GM19324 (cell line): ENCODE measurements around the gene GALNT2.

Experiments
- ATAC-seq: cut with Tn5 transposase; IDR thresholded peaks from one replicate; pipeline ENCODE4 v1.9.1; 2021; ENCODE audit warnings: mild to moderate bottlenecking, moderate library complexity; ENCODE audit not compliant: unreplicated experiment, low FRiP score

The GALNT2 gene

DNA sequence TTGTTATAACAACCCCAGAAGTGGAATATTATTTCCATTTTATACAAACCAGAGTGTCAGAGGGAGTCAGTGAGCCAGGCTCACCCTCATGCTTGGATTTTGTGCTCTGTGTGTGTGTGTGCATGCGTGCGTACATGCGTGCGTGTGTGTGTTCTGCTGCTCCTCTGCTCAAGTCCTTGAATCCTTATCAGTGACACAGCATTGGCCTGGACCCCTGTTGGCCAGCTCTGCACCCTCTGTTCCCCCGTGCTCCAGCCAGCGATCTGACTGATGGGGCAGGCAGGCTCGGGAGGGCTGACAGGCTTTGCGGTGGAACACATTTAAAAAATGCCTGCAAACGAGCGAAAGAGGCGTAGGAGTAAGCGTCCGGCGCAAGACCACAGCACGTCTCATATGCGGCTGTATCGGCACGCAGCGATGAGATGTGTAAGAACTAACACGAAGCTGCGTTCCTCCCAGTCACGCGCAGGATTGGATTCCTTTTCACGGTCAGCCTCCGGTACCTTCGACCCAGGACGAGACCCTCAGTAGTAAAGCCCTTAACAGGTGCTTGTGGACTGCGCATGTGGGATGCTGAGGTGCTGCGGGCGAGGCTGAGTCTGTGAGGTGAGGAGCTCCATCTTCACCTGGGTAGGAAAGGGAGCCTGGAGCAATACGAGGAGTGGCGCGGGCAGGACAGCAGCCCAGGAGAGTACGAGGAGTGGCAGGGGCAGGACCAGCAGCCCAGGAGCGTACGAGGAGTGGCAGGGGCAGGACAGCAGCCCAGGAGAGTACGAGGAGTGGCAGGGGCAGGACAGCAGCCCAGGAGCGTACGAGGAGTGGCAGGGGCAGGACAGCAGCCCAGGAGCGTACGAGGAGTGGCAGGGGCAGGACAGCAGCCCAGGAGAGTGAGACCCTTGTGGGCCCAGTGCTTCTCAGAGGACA lies 130.9 kb downstream of the GALNT2 start:
- ATAC-seq: no peak

DNA sequence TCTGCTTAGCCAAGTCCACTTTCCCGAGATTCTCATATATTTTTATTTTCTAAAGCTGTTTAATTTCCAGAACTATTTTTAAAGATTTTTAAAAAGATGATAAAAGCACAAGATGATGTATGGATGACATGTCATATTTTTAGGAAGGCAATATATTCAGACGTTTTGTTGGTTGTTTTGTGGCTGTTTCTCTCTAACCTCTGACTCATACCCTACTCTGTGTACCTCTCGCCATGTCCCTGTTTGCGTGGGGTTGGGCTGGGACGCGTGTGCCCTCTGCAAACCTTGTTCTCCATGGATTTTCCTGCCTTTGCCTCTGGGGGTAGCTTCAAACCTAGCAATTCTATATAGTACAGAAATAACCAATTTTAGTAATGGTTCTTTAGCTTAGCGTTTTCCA lies 132.0 kb downstream of the GALNT2 start:
- no peak for ATAC-seq

- no peak for ATAC-seq
Observed at GRCh38 chr1:230199554-230199953, 132.5 kb downstream of the GALNT2 start.

GRCh38 chr1:230200276-230200675 lies 133.2 kb downstream of the GALNT2 start:
- no peak for ATAC-seq

DNA sequence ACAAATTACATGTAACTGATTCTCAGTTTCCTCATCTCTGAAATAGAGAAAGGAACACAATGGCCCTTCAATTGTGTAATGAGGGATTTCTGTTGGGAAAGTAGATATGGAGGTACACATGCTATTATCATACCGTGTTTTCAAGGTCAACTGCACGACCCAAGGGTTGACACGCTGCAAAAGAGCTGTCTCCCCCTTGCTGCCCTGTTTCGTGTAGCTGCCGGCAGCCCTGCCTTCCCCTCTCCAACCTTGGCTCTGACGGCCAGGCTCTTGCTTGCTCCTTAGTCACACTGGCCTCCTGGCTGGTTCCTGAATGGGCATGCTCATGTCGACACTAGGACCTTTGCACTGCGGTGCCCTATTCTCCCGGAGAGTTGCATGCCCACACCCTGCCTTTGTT lies 134.4 kb downstream of the GALNT2 start:
- ATAC-seq: no peak

- ATAC-seq: no peak
Observed at GRCh38 chr1:230204842-230205241, 137.8 kb downstream of the GALNT2 start.

- no peak for ATAC-seq
Observed at GRCh38 chr1:230205719-230206198, 138.7 kb downstream of the GALNT2 start.

DNA sequence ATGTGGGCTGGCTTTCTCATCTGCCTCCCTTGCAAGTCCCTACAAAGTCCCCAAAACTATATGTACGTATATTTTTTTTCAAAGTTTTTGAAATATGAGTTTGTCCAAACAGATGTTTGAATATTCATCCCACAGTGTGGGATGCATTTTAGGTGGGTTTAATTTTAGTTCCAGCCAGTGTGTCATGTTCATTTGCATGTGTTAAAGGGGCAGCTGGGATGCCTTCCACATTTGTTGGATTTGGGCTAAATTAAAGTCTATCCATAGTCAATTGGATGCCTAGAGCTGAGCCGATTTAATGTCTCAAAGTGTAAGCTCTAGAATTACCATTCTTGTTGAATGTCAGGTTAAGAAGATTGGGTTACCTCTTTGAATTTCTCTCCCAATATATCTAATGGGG lies 139.2 kb downstream of the GALNT2 start:
- no peak for ATAC-seq

GRCh38 chr1:230206976-230207375 lies 139.9 kb downstream of the GALNT2 start:
- ATAC-seq: no peak

DNA sequence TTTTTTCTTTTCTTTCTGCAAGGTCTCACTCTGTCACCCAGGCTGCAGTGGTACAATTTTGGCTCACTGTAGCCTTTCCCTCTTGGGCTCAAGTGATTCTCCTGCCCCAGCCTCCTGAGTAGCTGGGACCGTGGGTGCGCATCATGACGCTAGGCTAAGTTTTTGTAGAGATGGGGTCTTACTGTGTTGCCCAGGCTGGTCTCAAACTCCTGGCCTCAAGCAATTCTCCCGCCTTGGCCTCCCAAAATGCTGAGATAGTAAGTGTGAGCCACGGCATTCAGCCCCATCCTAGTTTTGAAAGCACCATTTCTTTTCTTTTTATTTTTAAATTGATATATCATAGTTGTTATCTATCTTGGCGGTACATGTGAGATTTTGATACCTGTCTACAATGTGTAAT lies 140.6 kb downstream of the GALNT2 start:
- ATAC-seq: no peak

- no peak for ATAC-seq
Observed at GRCh38 chr1:230208619-230209261, 141.7 kb downstream of the GALNT2 start.

DNA sequence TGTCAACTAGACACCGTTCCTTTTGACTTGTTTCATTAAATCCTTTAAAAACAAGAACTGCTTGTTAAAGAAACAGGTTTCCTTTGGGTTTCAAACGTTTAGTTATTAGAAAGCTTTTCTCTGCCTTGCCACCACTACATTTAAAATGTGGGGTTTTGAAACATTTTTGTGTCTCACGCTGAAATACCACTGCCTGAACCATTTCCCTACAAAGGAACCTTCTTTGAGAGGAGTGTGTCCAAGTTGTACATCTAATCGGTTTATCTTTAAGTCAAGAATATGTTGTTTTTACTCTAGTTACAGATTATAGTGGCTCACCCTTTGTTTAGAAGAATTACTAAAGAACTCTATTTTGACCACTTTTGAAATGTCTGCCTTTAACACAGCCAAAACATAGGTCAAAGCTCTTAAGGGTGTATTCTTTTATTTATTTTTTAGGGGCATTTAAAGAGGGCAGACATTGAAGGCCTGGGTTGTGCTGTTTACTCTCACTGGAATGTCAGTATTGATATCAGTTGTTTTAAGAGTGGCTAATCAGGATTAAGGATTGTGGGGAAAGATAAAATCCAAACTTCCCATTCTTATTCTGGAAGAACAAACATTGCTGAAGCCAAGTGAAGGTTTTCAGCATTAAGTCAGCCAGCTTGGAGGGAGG lies 143.4 kb downstream of the GALNT2 start:
- no peak for ATAC-seq

DNA sequence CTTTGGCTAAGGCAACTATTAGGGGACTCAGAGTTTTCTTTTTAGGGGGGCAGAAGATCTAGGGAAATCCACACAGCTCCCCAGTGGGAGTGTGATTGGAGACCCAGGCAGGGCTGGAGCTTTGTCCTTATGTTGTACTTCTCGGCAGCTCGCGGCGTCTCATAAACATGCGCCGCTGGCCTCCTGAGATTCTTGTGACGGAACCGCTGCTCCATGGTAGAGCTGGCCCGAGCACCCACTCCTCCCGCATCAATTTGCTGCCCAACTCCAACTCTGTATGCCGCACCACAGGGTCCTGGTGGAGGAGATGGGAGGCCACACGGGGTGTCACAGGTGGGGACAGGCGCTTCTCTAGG lies 143.9 kb downstream of the GALNT2 start:
- no peak for ATAC-seq

GRCh38 chr1:230211436-230212145 lies 144.6 kb downstream of the GALNT2 start:
- no peak for ATAC-seq

GRCh38 chr1:230212405-230212936 lies 145.4 kb downstream of the GALNT2 start:
- ATAC-seq: peak; percentile 59

DNA sequence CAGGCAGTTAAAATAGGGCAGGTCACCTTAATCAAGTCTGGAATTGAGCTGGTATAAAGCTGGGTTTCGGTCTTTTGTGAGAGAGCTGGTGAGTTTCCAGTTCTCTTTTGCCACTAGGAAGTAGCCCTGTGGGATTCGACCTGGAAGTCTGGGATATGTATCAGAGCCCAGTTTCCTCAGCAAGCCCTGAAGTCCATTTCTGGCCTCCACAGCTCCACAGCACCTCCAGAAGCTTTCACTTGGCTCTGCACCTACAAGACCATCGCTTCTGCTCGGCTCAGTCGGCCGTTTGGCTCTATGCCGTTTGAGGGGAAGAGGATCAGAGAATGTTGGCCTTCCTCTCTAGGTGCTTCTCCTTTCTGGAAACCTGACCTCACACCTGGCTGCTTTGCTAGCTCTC lies 148.0 kb downstream of the GALNT2 start:
- no peak for ATAC-seq

DNA sequence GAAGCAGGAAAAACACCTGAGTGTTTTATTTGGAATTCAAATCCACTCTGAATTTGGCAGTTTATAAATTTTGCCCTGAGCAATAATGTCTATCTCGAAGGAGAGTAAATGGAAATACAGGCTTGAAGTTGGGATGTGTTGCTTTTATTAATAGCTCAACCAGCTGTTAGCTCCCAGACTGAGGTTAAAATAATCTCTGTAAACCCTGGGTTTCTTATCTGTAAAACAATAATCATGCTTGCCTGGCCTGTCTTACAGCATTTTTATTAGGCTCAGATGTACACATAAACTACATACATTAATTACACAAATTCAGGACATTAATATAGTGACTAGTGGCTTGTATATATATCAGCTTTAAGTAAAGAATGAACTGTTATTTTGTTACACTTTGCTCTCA lies 148.5 kb downstream of the GALNT2 start:
- no peak for ATAC-seq

DNA sequence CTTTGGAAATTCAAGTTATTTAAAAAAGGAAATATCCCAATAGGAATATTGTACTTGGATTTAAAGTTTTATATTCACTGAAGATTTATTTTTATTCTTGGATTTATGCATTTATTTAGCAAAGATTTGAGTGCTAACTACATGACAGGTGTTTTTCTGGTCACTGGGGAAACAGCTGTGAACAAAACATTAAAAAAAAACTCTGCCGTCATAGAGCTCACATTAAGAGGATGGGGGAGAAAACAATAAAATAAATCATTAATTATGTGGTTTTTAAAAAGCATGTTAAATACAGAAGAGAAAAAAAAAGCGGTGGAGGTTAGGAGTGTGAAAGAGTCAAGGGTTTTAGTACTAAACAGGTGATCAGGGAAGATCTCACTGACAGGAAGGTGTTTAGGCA lies 149.9 kb downstream of the GALNT2 start:
- ATAC-seq: no peak

DNA sequence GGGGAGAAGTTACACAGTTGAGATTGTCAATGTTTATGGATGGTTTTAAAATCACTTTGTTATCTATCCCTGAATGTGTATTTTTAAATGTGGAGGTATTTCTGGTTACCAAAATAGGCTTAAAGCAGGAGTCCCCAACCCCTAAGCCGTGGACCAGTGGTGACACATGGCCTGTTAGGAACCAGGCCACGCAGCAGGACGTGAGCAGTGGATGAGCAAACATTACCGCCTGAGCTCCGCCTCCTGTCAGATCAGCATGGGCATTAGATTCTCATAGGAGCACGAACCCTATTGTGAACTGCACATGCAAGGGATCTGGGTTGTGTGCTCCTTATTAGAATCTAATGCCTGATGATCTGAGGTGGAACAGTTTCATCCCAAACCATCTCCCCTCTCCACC lies 151.6 kb downstream of the GALNT2 start:
- ATAC-seq: no peak
